GM21360 (cell line): ENCODE results near the gene CXCR5.

Source experiments
- ATAC-seq: cut with Tn5 transposase; IDR thresholded peaks from one replicate; pipeline ENCODE4 v1.9.1; 2021; ENCODE audit warnings: mild to moderate bottlenecking, moderate library complexity; ENCODE audit not compliant: unreplicated experiment

CXCR5 gene

GRCh38 chr11:118897721-118898310, 14.1 kb downstream of the CXCR5 start:
- no peak for ATAC-seq

- no peak for ATAC-seq
Measured at GRCh38 chr11:118898400-118899295, 15.0 kb downstream of the CXCR5 start.

GRCh38 chr11:118899296-118899688, 15.6 kb downstream of the CXCR5 start:
- no peak for ATAC-seq

- ATAC-seq = no peak
Measured at GRCh38 chr11:118899706-118900360, 16.1 kb downstream of the CXCR5 start.

- no peak for ATAC-seq
Measured at GRCh38 chr11:118900535-118901384, 17.1 kb downstream of the CXCR5 start.

GRCh38 chr11:118901494-118902335, 18.0 kb downstream of the CXCR5 start:
- ATAC-seq = no peak

- ATAC-seq = no peak
Measured at GRCh38 chr11:118902336-118903203, 18.9 kb downstream of the CXCR5 start.

- ATAC-seq = no peak
Measured at GRCh38 chr11:118903204-118904015, 19.7 kb downstream of the CXCR5 start.

- ATAC-seq = no peak
Measured at GRCh38 chr11:118907051-118908042, 23.7 kb downstream of the CXCR5 start.

GRCh38 chr11:118908264-118908663, 24.6 kb downstream of the CXCR5 start:
- ATAC-seq = no peak

- no peak for ATAC-seq
Measured at GRCh38 chr11:118908901-118909618, 25.4 kb downstream of the CXCR5 start.

GRCh38 chr11:118909619-118910308, 26.1 kb downstream of the CXCR5 start:
- no peak for ATAC-seq

GRCh38 chr11:118910309-118911112, 26.8 kb downstream of the CXCR5 start:
- ATAC-seq = no peak

GRCh38 chr11:118911113-118911879, 27.6 kb downstream of the CXCR5 start:
- ATAC-seq = no peak
